B cell (primary cell): Measurements from ENCODE around the gene VCL. TPM values are rescaled to one million over a fixed set of nuclear protein-coding genes. Genes with fewer than 3 reads are reported as not detected.

Experiments used
- ATAC-seq: fragments of 200-7000 bp; cut with Tn5 transposase; one replicate; pipeline ENCODE4 v1.10.0; 2021; ENCODE audit warnings: low read depth, mild to moderate bottlenecking, moderate number of reproducible peaks, moderate library complexity
- CTCF ChIA-PET: fragments of 350-600 bp; sonication (Branson Sonifier 250); formaldehyde crosslinking; loops from one replicate; lab custom pipeline; 2021; ENCODE audit warnings: antibody characterized with exemption, inconsistent platforms; lab: Charles Lee
- POLR2A ChIA-PET: fragments of 350-600 bp; sonication (Branson Sonifier 250); formaldehyde crosslinking; loops from one replicate; lab custom pipeline; 2021; ENCODE audit warnings: antibody characterized with exemption; lab: Charles Lee
- DNase-seq: peaks from one replicate; pipeline ENCODE4 v3.0.0; 2013
- H2AFZ ChIP-seq: 2 replicates; pipeline ENCODE4 v1.6.1; 2012; ENCODE audit warnings: mild to moderate bottlenecking, low read depth, low read length; ENCODE audit not compliant: insufficient read depth, poor library complexity, severe bottlenecking
- H3K27ac ChIP-seq, 2 donors: 1 replicate in 1 of 2; 2 replicates in 1 of 2; pipeline ENCODE4 v1.5.1; 2012 to 2013; ENCODE audit warnings: low read length in 2 of 2, mild to moderate bottlenecking in 2 of 2, moderate library complexity in 1 of 2
- H3K27me3 ChIP-seq, 4 experiments: fragments of 200-600 bp in 1 of 4; sonication (generic) in 1 of 4; replicated peaks in 1 of 4; 1 replicate in 2 of 4; 2 replicates in 2 of 4; pipeline versions ENCODE4 v1.6.1 to v1.7.0; 2013 to 2016; ENCODE audit warnings: low read length in 3 of 4, mild to moderate bottlenecking in 2 of 4, mixed read lengths in 1 of 4, moderate library complexity in 1 of 4; ENCODE audit not compliant: insufficient read depth in 4 of 4, control insufficient read depth in 3 of 4; ENCODE audit errors: control extremely low read depth in 1 of 4
- H3K36me3 ChIP-seq, 2 experiments: replicated peaks in 1 of 2; 1 replicate in 1 of 2; 2 replicates in 1 of 2; pipeline versions ENCODE4 v1.6.1 to v1.7.1; 2013; ENCODE audit warnings: low read length in 1 of 2; ENCODE audit not compliant: insufficient read depth in 2 of 2, control insufficient read depth in 1 of 2; ENCODE audit errors: control extremely low read depth in 1 of 2, extremely low read depth in 1 of 2
- H3K4me1 ChIP-seq, 2 donors: fragments of 200-600 bp in 1 of 2; sonication (generic) in 1 of 2; 1 replicate in 1 of 2; 2 replicates in 1 of 2; pipeline versions ENCODE4 v1.5.1 to v1.6.1; 2013 to 2017; ENCODE audit warnings: low read length in 2 of 2; ENCODE audit not compliant: control insufficient read depth in 2 of 2, insufficient read depth in 2 of 2
- H3K4me2 ChIP-seq: replicated peaks from 2 replicates; pipeline ENCODE3; 2012; ENCODE audit warnings: mild to moderate bottlenecking, low read depth, low read length; ENCODE audit not compliant: poor library complexity, severe bottlenecking
- H3K4me3 ChIP-seq, 5 experiments: fragments of 200-600 bp in 1 of 5; sonication (generic) in 1 of 5; 1 replicate in 3 of 5; 2 replicates in 2 of 5; pipeline versions ENCODE4 v1.5.1 to v1.7.0; 2011 to 2016; ENCODE audit warnings: low read length in 4 of 5, mild to moderate bottlenecking in 4 of 5, low read depth in 2 of 5, control low read depth in 1 of 5, moderate library complexity in 1 of 5; ENCODE audit not compliant: insufficient read depth in 1 of 5; ENCODE audit errors: control extremely low read depth in 1 of 5, extremely low read depth in 1 of 5
- H3K79me2 ChIP-seq: fragments of 200-600 bp; sonication (generic); one replicate; pipeline ENCODE4 v1.6.0; 2016; ENCODE audit warnings: low read length; ENCODE audit not compliant: control insufficient read depth, insufficient read depth
- H3K9ac ChIP-seq: fragments of 200-600 bp; sonication (generic); 2 replicates; pipeline ENCODE4 v1.6.1; 2017; ENCODE audit warnings: mild to moderate bottlenecking, low read length, moderate library complexity
- H3K9me3 ChIP-seq, 3 donors: one replicate each; pipeline versions ENCODE4 v1.6.1 to v1.7.1; 2013; ENCODE audit warnings: low read length in 2 of 3; ENCODE audit not compliant: control insufficient read depth in 2 of 3, insufficient read depth in 1 of 3; ENCODE audit errors: control extremely low read depth in 1 of 3
- H4K20me1 ChIP-seq: 2 replicates; pipeline ENCODE4 v1.6.0; 2012; ENCODE audit warnings: mild to moderate bottlenecking, low read length; ENCODE audit not compliant: insufficient read depth, control insufficient read depth, poor library complexity, severe bottlenecking
- H3K27ac Mint-ChIP-seq: one replicate; pipeline ENCODE4 v1.8.0; 2021; ENCODE audit warnings: mixed read lengths
- H3K27me3 Mint-ChIP-seq: one replicate; pipeline ENCODE4 v1.8.0; 2021; ENCODE audit warnings: mixed read lengths
- H3K4me1 Mint-ChIP-seq: one replicate; pipeline ENCODE4 v1.8.0; 2021; ENCODE audit warnings: mixed read lengths
- H3K4me3 Mint-ChIP-seq: one replicate; pipeline ENCODE4 v1.8.0; 2021; ENCODE audit warnings: mixed read lengths
- H3K9me3 Mint-ChIP-seq: one replicate; pipeline ENCODE4 v1.8.0; 2022; ENCODE audit warnings: mixed read lengths; ENCODE audit not compliant: insufficient read depth
- CTCF ChIP-seq: fragments of 200-600 bp; IDR thresholded peaks from one replicate; pipeline ENCODE4 v1.8.0; 2022; ENCODE audit warnings: antibody characterized with exemption, mild to moderate bottlenecking
- EZH2 ChIP-seq: IDR thresholded peaks from 2 replicates; pipeline ENCODE4 v1.6.1; 2012; ENCODE audit warnings: borderline replicate concordance, low read depth, mild to moderate bottlenecking, moderate library complexity, low read length; ENCODE audit not compliant: insufficient read depth, poor library complexity, severe bottlenecking
- WGBS: methylation state at CpG from one replicate; pipeline ENCODE4 v1.1.5; 2013; ENCODE audit warnings: missing lambda C conversion rate; ENCODE audit not compliant: insufficient coverage; 5-methylcytosine and 5-hydroxymethylcytosine counted together
- intact Hi-C: fragments of 100-400 bp; cut with micrococcal nuclease; formaldehyde crosslinking; loops from one replicate; pipeline ENCODE4 v1.10.0; 2022
- polyA plus RNA-seq: library from polyadenylated mRNA; depleted of rRNA; stranded (reverse); fragments of >200 nt; gene quantifications from 2 replicates; pipeline ENCODE4 v1.2.3, GENCODE V29; 2012
- total RNA-seq, 2 donors: library from RNA; stranded (reverse); fragments of 120-200 nt in 1 of 2; gene quantifications; 1 replicate in 1 of 2; 2 replicates in 1 of 2; pipeline versions ENCODE4 v1.2.3 to v1.2.4, GENCODE V29; 2013 to 2022

VCL gene
- total and polyA plus RNA-seq, 2 donors (not counting 1 experiment from before 2014, with no cell fraction given): 13.1 to 29.8 TPM

GRCh38 chr10:74103560-74104258, 105.8 kb downstream of the VCL start:
- Histone ChIP-seq H3K9ac (no peak overlapping the region), H3K79me2 (no peaks in the 10 kb centered on the region), H3K4me1 (no peaks in the 10 kb centered on the region), H4K20me1 (no peaks in the 10 kb centered on the region), H3K36me3 (peaks cover 13 to 61% of the 10 kb centered on the region in 2 experiments), H3K4me3 (no peak overlapping the region), H3K4me2 (no peak overlapping the region), H3K27me3 (no peaks in the 10 kb centered on the region), H3K27ac (no peak overlapping the region), H3K9me3 (no peaks in the 10 kb centered on the region), H2AFZ (no peak overlapping the region)
- CTCF ChIA-PET: interaction anchor here (0.8 to 3.5 kb wide), 14 partner anchors 10 to 254 kb away, joined by 3 to 29 read pairs (median 4); no protein-coding TSS in a partner anchor
- DNase-seq: peak; percentile 26
- intact Hi-C loops: loop anchor here (1.0 kb wide), 1 partner anchor 217 kb away; no protein-coding TSS in a partner anchor
- H3K27ac Mint-ChIP-seq: no peak overlapping the region
- no peak overlapping the region for H3K4me3 Mint-ChIP-seq
- TF ChIP-seq EZH2 (no peak), CTCF (peak; percentile 9)
- H3K4me1 Mint-ChIP-seq: peaks cover 2% of the 10 kb centered on the region
- POLR2A ChIA-PET: no interaction called here
- no peaks in the 10 kb centered on the region for H3K27me3 Mint-ChIP-seq
- no peaks in the 10 kb centered on the region for H3K9me3 Mint-ChIP-seq
- WGBS: 93% methylated on average over 7 of the region's 11 CpGs
- no peak for ATAC-seq

- Mint-ChIP-seq H3K4me3 (no peak overlapping the region), H3K4me1 (no peaks in the 10 kb centered on the region), H3K9me3 (no peaks in the 10 kb centered on the region), H3K27ac (peak overlapping the region; percentile 11), H3K27me3 (no peaks in the 10 kb centered on the region)
- ATAC-seq: no peak
- no peaks in the 10 kb centered on the region for H3K4me1 ChIP-seq
- no peak for DNase-seq
- no peaks in the 10 kb centered on the region for H3K79me2 ChIP-seq
- H4K20me1 ChIP-seq: no peaks in the 10 kb centered on the region
- CTCF ChIA-PET: interaction anchor here (1.7 to 3.5 kb wide), 3 partner anchors 146 to 225 kb away, joined by 3 to 29 read pairs (median 8); no protein-coding TSS in a partner anchor
- 94% methylated on average over 5 of the region's 5 CpGs for WGBS
- intact Hi-C loops: no loop called here
- no peaks in the 10 kb centered on the region for H3K27me3 ChIP-seq
- H3K36me3 ChIP-seq: peaks cover 13 to 60% of the 10 kb centered on the region in 2 experiments
- no peak for TF ChIP-seq CTCF
- no peak for TF ChIP-seq EZH2
- no peak overlapping the region for H2AFZ ChIP-seq
- no peak overlapping the region for H3K4me3 ChIP-seq
- H3K27ac ChIP-seq: no peak overlapping the region
- H3K9ac ChIP-seq: no peak overlapping the region
- no peak overlapping the region for H3K4me2 ChIP-seq
- H3K9me3 ChIP-seq: no peaks in the 10 kb centered on the region
- POLR2A ChIA-PET: no interaction called here
Measured at GRCh38 chr10:74104480-74104879, 106.6 kb downstream of the VCL start.
